ENCODE data around the gene TPST2.

- no peak for TF ChIP-seq CTCF (conservative IDR thresholded peaks at IDR 0.05 in 1 of 2, IDR thresholded peaks at IDR 0.05 in 1 of 2; ENCODE audit: extremely low read depth in 1 of 2, insufficient read depth in 1 of 2, low read depth in 1 of 2, low read length in 2 of 2)
- TF ChIP-seq EZH2 (IDR thresholded peaks at IDR 0.05; ENCODE audit: borderline replicate concordance, low read length): no peak
Observed at GRCh38 chr22:26499188-26499703, 90.7 kb downstream of the TPST2 start.

Measured in mammary epithelial cell (primary cell).